GM12878 (cell line): ENCODE data around the gene RGR. TPM values are rescaled to one million over a fixed set of nuclear protein-coding genes. Genes with fewer than 3 reads are reported as not detected.

Experiments
- ATAC-seq: fragments of 200-7000 bp; cut with Tn5 transposase; 3 replicates; pipeline ENCODE4 v1.9.1; 2020; ENCODE audit warnings: mild to moderate bottlenecking, moderate library complexity
- BruUV-seq: library from RNA; stranded (reverse); fragments of 400-500 nt; replicated peaks from 2 replicates; lab custom pipeline; 2021; lab: Mats Ljungman, UMichigan
- CTCF ChIA-PET: fragments of 300-600 bp; sonication (Branson Sonifier 250); formaldehyde crosslinking; extraction: SDS; loops from one replicate; lab custom pipeline; 2021; ENCODE audit warnings: inconsistent platforms; lab: Yijun Ruan, JAX
- POLR2A ChIA-PET: fragments of 350-600 bp; formaldehyde crosslinking; extraction: SDS; loops from one replicate; lab custom pipeline; 2021; ENCODE audit warnings: inconsistent platforms; lab: Charles Lee
- RAD21 ChIA-PET: fragments of 300-600 bp; sonication (Branson Sonifier 250); formaldehyde crosslinking; loops from one replicate; lab custom pipeline; 2023; ENCODE audit warnings: antibody characterized with exemption; ENCODE audit not compliant: unreplicated experiment; lab: Charles Lee
- SMC1A ChIA-PET: fragments of 300-600 bp; sonication (Branson Sonifier 250); formaldehyde crosslinking; loops from one replicate; lab custom pipeline; 2023; ENCODE audit not compliant: unreplicated experiment, uncharacterized antibody; lab: Charles Lee
- DNase-seq: peaks from one replicate; pipeline ENCODE4 v3.0.0-alpha.2; 2011; ENCODE audit warnings: low read depth, low spot score
- FAIRE-seq: peaks from 3 replicates; lab custom pipeline; 2011; peaks lifted over from hg19 to GRCh38; lab: Jason Lieb, UNC
- H2AFZ ChIP-seq: 2 replicates; pipeline ENCODE4 v1.6.0; 2011; ENCODE audit warnings: low read depth, low read length, control low read depth; ENCODE audit not compliant: control insufficient read depth
- H3K27ac ChIP-seq: 2 replicates; pipeline ENCODE4 v1.5.1; 2011; ENCODE audit warnings: control low read depth; ENCODE audit not compliant: control insufficient read depth, insufficient read depth
- H3K27me3 ChIP-seq, 2 experiments: replicated peaks in 1 of 2; 2 replicates each; pipeline versions ENCODE4 v1.6.0 to v1.6.1; 2011; ENCODE audit warnings: low read length in 1 of 2; ENCODE audit not compliant: control insufficient read depth in 2 of 2, insufficient read depth in 2 of 2
- H3K36me3 ChIP-seq, 2 experiments: 2 replicates each; pipeline ENCODE4 v1.5.1; 2011; ENCODE audit warnings: low read length in 1 of 2; ENCODE audit not compliant: control insufficient read depth in 2 of 2, insufficient read depth in 2 of 2
- H3K4me1 ChIP-seq: 2 replicates; pipeline ENCODE4 v1.6.1; 2011; ENCODE audit warnings: mild to moderate bottlenecking, low read length, moderate library complexity, mixed read lengths; ENCODE audit not compliant: control insufficient read depth, insufficient read depth
- H3K4me2 ChIP-seq: 2 replicates; pipeline ENCODE4 v1.6.0; 2011; ENCODE audit warnings: control low read depth; ENCODE audit not compliant: control insufficient read depth, insufficient read depth
- H3K4me3 ChIP-seq: fragments of 200-600 bp; sonication (generic); 2 replicates; pipeline ENCODE4 v1.5.1; 2016
- H3K79me2 ChIP-seq: 2 replicates; pipeline ENCODE4 v1.6.0; 2011; ENCODE audit warnings: low read length; ENCODE audit not compliant: control insufficient read depth, insufficient read depth
- H3K9ac ChIP-seq: 2 replicates; pipeline ENCODE4 v1.8.0; 2011; ENCODE audit warnings: low read length, control low read depth, mixed read lengths; ENCODE audit not compliant: control insufficient read depth, insufficient read depth
- H3K9me3 ChIP-seq: replicated peaks from 3 replicates; pipeline ENCODE4 v1.5.1; 2011; ENCODE audit warnings: mild to moderate bottlenecking, low read length; ENCODE audit not compliant: control insufficient read depth, insufficient read depth
- H4K20me1 ChIP-seq: 2 replicates; pipeline ENCODE4 v1.6.0; 2011; ENCODE audit not compliant: control insufficient read depth, insufficient read depth
- CREB1 ChIP-seq: IDR thresholded peaks from 2 replicates; pipeline ENCODE4 v1.6.1; 2012; ENCODE audit warnings: low read depth, mild to moderate bottlenecking, inconsistent platforms
- HSF1 ChIP-seq: fragments of 150-350 bp; IDR thresholded peaks from 2 replicates; pipeline ENCODE4 v1.6.1; 2014; ENCODE audit warnings: mild to moderate bottlenecking, low read depth, low read length
- IRF4 ChIP-seq: IDR thresholded peaks from 2 replicates; pipeline ENCODE4 v1.6.1; 2011; ENCODE audit warnings: low read depth, low read length
- MTA2 ChIP-seq: fragments of 450-650 bp; IDR thresholded peaks from 2 replicates; pipeline ENCODE4 v1.6.1; 2016; ENCODE audit warnings: low read depth, mild to moderate bottlenecking, moderate library complexity
- SIX5 ChIP-seq: IDR thresholded peaks from 2 replicates; pipeline ENCODE4 v1.6.1; 2011; ENCODE audit warnings: mild to moderate bottlenecking, low read depth, low read length, moderate library complexity; ENCODE audit not compliant: severe bottlenecking
- WRNIP1 ChIP-seq: IDR thresholded peaks from 2 replicates; pipeline ENCODE4 v1.6.1; 2011; ENCODE audit warnings: low read depth, low read length, improper control_type of control experiment, borderline replicate concordance
- WGBS: methylation state at CpG from one replicate; pipeline ENCODE4 v1.1.6; 2016; ENCODE audit warnings: low lambda C conversion rate; ENCODE audit not compliant: insufficient replicate concordance, insufficient coverage; ENCODE audit errors: missing lambda C conversion rate; 5-methylcytosine and 5-hydroxymethylcytosine counted together
- in situ Hi-C: fragments of 300-500 bp; cut with MboI; formaldehyde crosslinking; loops from 9 replicates; pipeline ENCODE4 v1.14.3; 2018; ENCODE audit warnings: mixed read lengths
- intact Hi-C: fragments of 100-400 bp; cut with micrococcal nuclease; formaldehyde crosslinking; loops from one replicate; pipeline ENCODE4 v1.14.2; 2022; ENCODE audit not compliant: unreplicated experiment
- polyA plus RNA-seq, 11 experiments: library from polyadenylated mRNA; depleted of rRNA in 4 of 11; unstranded in 6 of 11; stranded (reverse) in 5 of 11; fragments of >200 nt; fragmentation: Nextera tagmentation in 4 of 11; fragmentation: Illumina TruSeq in 1 of 11; extraction: Ambion mirVana in 4 of 11; extraction: Trizol in 1 of 11; gene quantifications; 1 replicate in 1 of 11; 2 replicates in 10 of 11; pipeline versions ENCODE4 v1.2.1 to v1.2.3, GENCODE V29; 2011 to 2016; ENCODE audit warnings: inconsistent platforms in 2 of 11, missing spikeins in 2 of 11, low read depth in 1 of 11
- total RNA-seq, 4 experiments: library from RNA; depleted of rRNA in 3 of 4; stranded (reverse); fragments of >200 nt in 3 of 4; fragmentation: Illumina TruSeq in 1 of 4; extraction: Trizol in 1 of 4; gene quantifications; 2 replicates each; pipeline versions ENCODE4 v1.2.1 to v1.2.3, GENCODE V29; 2013 to 2021
- TF ChIP-seq, protein P1 (sequence below): fragments of 450-650 bp; IDR thresholded peaks from 2 replicates; pipeline ENCODE4 v1.6.1; 2017; ENCODE audit warnings: mild to moderate bottlenecking, moderate library complexity

The RGR gene
- total and polyA plus RNA-seq, 10 of the 15 experiments (the other 5 are each of a cell fraction or from before 2014, with no cell fraction given): not detected

GRCh38 chr10:84265418-84265817, 20.6 kb downstream of the RGR start:
- RAD21 ChIA-PET: interaction anchor here (1.3 to 6.6 kb wide), 3 partner anchors 85 to 270 kb away, joined by 4 to 74 read pairs (median 9); no protein-coding TSS in a partner anchor
- FAIRE-seq: no peak
- TF ChIP-seq WRNIP1 (no peak), MTA2 (no peak), HSF1 (no peak), CREB1 (no peak), IRF4 (no peak), SIX5 (no peak)
- TF ChIP-seq, protein P1, sequence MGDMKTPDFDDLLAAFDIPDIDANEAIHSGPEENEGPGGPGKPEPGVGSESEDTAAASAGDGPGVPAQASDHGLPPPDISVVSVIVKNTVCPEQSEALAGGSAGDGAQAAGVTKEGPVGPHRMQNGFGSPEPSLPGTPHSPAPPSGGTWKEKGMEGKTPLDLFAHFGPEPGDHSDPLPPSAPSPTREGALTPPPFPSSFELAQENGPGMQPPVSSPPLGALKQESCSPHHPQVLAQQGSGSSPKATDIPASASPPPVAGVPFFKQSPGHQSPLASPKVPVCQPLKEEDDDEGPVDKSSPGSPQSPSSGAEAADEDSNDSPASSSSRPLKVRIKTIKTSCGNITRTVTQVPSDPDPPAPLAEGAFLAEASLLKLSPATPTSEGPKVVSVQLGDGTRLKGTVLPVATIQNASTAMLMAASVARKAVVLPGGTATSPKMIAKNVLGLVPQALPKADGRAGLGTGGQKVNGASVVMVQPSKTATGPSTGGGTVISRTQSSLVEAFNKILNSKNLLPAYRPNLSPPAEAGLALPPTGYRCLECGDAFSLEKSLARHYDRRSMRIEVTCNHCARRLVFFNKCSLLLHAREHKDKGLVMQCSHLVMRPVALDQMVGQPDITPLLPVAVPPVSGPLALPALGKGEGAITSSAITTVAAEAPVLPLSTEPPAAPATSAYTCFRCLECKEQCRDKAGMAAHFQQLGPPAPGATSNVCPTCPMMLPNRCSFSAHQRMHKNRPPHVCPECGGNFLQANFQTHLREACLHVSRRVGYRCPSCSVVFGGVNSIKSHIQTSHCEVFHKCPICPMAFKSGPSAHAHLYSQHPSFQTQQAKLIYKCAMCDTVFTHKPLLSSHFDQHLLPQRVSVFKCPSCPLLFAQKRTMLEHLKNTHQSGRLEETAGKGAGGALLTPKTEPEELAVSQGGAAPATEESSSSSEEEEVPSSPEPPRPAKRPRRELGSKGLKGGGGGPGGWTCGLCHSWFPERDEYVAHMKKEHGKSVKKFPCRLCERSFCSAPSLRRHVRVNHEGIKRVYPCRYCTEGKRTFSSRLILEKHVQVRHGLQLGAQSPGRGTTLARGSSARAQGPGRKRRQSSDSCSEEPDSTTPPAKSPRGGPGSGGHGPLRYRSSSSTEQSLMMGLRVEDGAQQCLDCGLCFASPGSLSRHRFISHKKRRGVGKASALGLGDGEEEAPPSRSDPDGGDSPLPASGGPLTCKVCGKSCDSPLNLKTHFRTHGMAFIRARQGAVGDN: no peak
- Histone ChIP-seq H3K4me2 (no peak overlapping the region), H3K36me3 (no peaks in the 10 kb centered on the region), H3K9ac (no peak overlapping the region), H4K20me1 (no peaks in the 10 kb centered on the region), H3K79me2 (no peaks in the 10 kb centered on the region), H3K4me3 (no peak overlapping the region), H3K27me3 (no peaks in the 10 kb centered on the region; a peak in 2 of 4 replicates), H3K4me1 (no peaks in the 10 kb centered on the region), H3K9me3 (no peaks in the 10 kb centered on the region), H3K27ac (no peak overlapping the region), H2AFZ (no peak overlapping the region)
- BruUV-seq: no TSS peak
- intact Hi-C loops: loop anchor here (2.0 to 10.0 kb wide), 2 partner anchors 165 to 449 kb away; no protein-coding TSS in a partner anchor
- 44% methylated on average over 4 of the region's 4 CpGs for WGBS
- POLR2A ChIA-PET: no interaction called here
- SMC1A ChIA-PET: interaction anchor here (0.9 to 4.2 kb wide), 4 partner anchors 11 to 273 kb away, joined by 3 to 60 read pairs (median 6); no protein-coding TSS in a partner anchor
- DNase-seq: no peak
- CTCF ChIA-PET: interaction anchor here (0.9 to 8.3 kb wide), 11 partner anchors 11 to 284 kb away, joined by 3 to 228 read pairs (median 5); no protein-coding TSS in a partner anchor
- no peak for ATAC-seq
- in situ Hi-C loops: loop anchor here (5.0 kb wide), 2 partner anchors 277 to 452 kb away; no protein-coding TSS in a partner anchor
